B cell (primary cell): ENCODE measurements around the gene INTS12. TPM values are rescaled to one million over a fixed set of nuclear protein-coding genes. Genes with fewer than 3 reads are reported as not detected.

Source experiments
- ATAC-seq: fragments of 200-7000 bp; cut with Tn5 transposase; one replicate; pipeline ENCODE4 v1.10.0; 2021; ENCODE audit warnings: low read depth, mild to moderate bottlenecking, moderate number of reproducible peaks, moderate library complexity
- CTCF ChIA-PET: fragments of 350-600 bp; sonication (Branson Sonifier 250); formaldehyde crosslinking; loops from one replicate; lab custom pipeline; 2021; ENCODE audit warnings: antibody characterized with exemption, inconsistent platforms; lab: Charles Lee
- POLR2A ChIA-PET: fragments of 350-600 bp; sonication (Branson Sonifier 250); formaldehyde crosslinking; loops from one replicate; lab custom pipeline; 2021; ENCODE audit warnings: antibody characterized with exemption; lab: Charles Lee
- DNase-seq: peaks from one replicate; pipeline ENCODE4 v3.0.0; 2013
- H2AFZ ChIP-seq: 2 replicates; pipeline ENCODE4 v1.6.1; 2012; ENCODE audit warnings: mild to moderate bottlenecking, low read depth, low read length; ENCODE audit not compliant: insufficient read depth, poor library complexity, severe bottlenecking
- H3K27ac ChIP-seq, 2 donors: 1 replicate in 1 of 2; 2 replicates in 1 of 2; pipeline ENCODE4 v1.5.1; 2012 to 2013; ENCODE audit warnings: low read length in 2 of 2, mild to moderate bottlenecking in 2 of 2, moderate library complexity in 1 of 2
- H3K27me3 ChIP-seq, 4 experiments: fragments of 200-600 bp in 1 of 4; sonication (generic) in 1 of 4; replicated peaks in 1 of 4; 1 replicate in 2 of 4; 2 replicates in 2 of 4; pipeline versions ENCODE4 v1.6.1 to v1.7.0; 2013 to 2016; ENCODE audit warnings: low read length in 3 of 4, mild to moderate bottlenecking in 2 of 4, mixed read lengths in 1 of 4, moderate library complexity in 1 of 4; ENCODE audit not compliant: insufficient read depth in 4 of 4, control insufficient read depth in 3 of 4; ENCODE audit errors: control extremely low read depth in 1 of 4
- H3K36me3 ChIP-seq, 2 experiments: replicated peaks in 1 of 2; 1 replicate in 1 of 2; 2 replicates in 1 of 2; pipeline versions ENCODE4 v1.6.1 to v1.7.1; 2013; ENCODE audit warnings: low read length in 1 of 2; ENCODE audit not compliant: insufficient read depth in 2 of 2, control insufficient read depth in 1 of 2; ENCODE audit errors: control extremely low read depth in 1 of 2, extremely low read depth in 1 of 2
- H3K4me1 ChIP-seq, 2 donors: fragments of 200-600 bp in 1 of 2; sonication (generic) in 1 of 2; 1 replicate in 1 of 2; 2 replicates in 1 of 2; pipeline versions ENCODE4 v1.5.1 to v1.6.1; 2013 to 2017; ENCODE audit warnings: low read length in 2 of 2; ENCODE audit not compliant: control insufficient read depth in 2 of 2, insufficient read depth in 2 of 2
- H3K4me2 ChIP-seq: replicated peaks from 2 replicates; pipeline ENCODE3; 2012; ENCODE audit warnings: mild to moderate bottlenecking, low read depth, low read length; ENCODE audit not compliant: poor library complexity, severe bottlenecking
- H3K4me3 ChIP-seq, 5 experiments: fragments of 200-600 bp in 1 of 5; sonication (generic) in 1 of 5; 1 replicate in 3 of 5; 2 replicates in 2 of 5; pipeline versions ENCODE4 v1.5.1 to v1.7.0; 2011 to 2016; ENCODE audit warnings: low read length in 4 of 5, mild to moderate bottlenecking in 4 of 5, low read depth in 2 of 5, control low read depth in 1 of 5, moderate library complexity in 1 of 5; ENCODE audit not compliant: insufficient read depth in 1 of 5; ENCODE audit errors: control extremely low read depth in 1 of 5, extremely low read depth in 1 of 5
- H3K79me2 ChIP-seq: fragments of 200-600 bp; sonication (generic); one replicate; pipeline ENCODE4 v1.6.0; 2016; ENCODE audit warnings: low read length; ENCODE audit not compliant: control insufficient read depth, insufficient read depth
- H3K9ac ChIP-seq: fragments of 200-600 bp; sonication (generic); 2 replicates; pipeline ENCODE4 v1.6.1; 2017; ENCODE audit warnings: mild to moderate bottlenecking, low read length, moderate library complexity
- H3K9me3 ChIP-seq, 3 donors: one replicate each; pipeline versions ENCODE4 v1.6.1 to v1.7.1; 2013; ENCODE audit warnings: low read length in 2 of 3; ENCODE audit not compliant: control insufficient read depth in 2 of 3, insufficient read depth in 1 of 3; ENCODE audit errors: control extremely low read depth in 1 of 3
- H4K20me1 ChIP-seq: 2 replicates; pipeline ENCODE4 v1.6.0; 2012; ENCODE audit warnings: mild to moderate bottlenecking, low read length; ENCODE audit not compliant: insufficient read depth, control insufficient read depth, poor library complexity, severe bottlenecking
- H3K27ac Mint-ChIP-seq: one replicate; pipeline ENCODE4 v1.8.0; 2021; ENCODE audit warnings: mixed read lengths
- H3K27me3 Mint-ChIP-seq: one replicate; pipeline ENCODE4 v1.8.0; 2021; ENCODE audit warnings: mixed read lengths
- H3K4me1 Mint-ChIP-seq: one replicate; pipeline ENCODE4 v1.8.0; 2021; ENCODE audit warnings: mixed read lengths
- H3K4me3 Mint-ChIP-seq: one replicate; pipeline ENCODE4 v1.8.0; 2021; ENCODE audit warnings: mixed read lengths
- H3K9me3 Mint-ChIP-seq: one replicate; pipeline ENCODE4 v1.8.0; 2022; ENCODE audit warnings: mixed read lengths; ENCODE audit not compliant: insufficient read depth
- CTCF ChIP-seq: fragments of 200-600 bp; IDR thresholded peaks from one replicate; pipeline ENCODE4 v1.8.0; 2022; ENCODE audit warnings: antibody characterized with exemption, mild to moderate bottlenecking
- EZH2 ChIP-seq: IDR thresholded peaks from 2 replicates; pipeline ENCODE4 v1.6.1; 2012; ENCODE audit warnings: borderline replicate concordance, low read depth, mild to moderate bottlenecking, moderate library complexity, low read length; ENCODE audit not compliant: insufficient read depth, poor library complexity, severe bottlenecking
- WGBS: methylation state at CpG from one replicate; pipeline ENCODE4 v1.1.5; 2013; ENCODE audit warnings: missing lambda C conversion rate; ENCODE audit not compliant: insufficient coverage; 5-methylcytosine and 5-hydroxymethylcytosine counted together
- intact Hi-C: fragments of 100-400 bp; cut with micrococcal nuclease; formaldehyde crosslinking; loops from one replicate; pipeline ENCODE4 v1.10.0; 2022
- polyA plus RNA-seq: library from polyadenylated mRNA; depleted of rRNA; stranded (reverse); fragments of >200 nt; gene quantifications from 2 replicates; pipeline ENCODE4 v1.2.3, GENCODE V29; 2012
- total RNA-seq, 2 donors: library from RNA; stranded (reverse); fragments of 120-200 nt in 1 of 2; gene quantifications; 1 replicate in 1 of 2; 2 replicates in 1 of 2; pipeline versions ENCODE4 v1.2.3 to v1.2.4, GENCODE V29; 2013 to 2022

Gene INTS12
- total and polyA plus RNA-seq, 2 donors (not counting 1 experiment from before 2014, with no cell fraction given) = 19.1 to 21.6 TPM

- Mint-ChIP-seq H3K27me3 (peaks cover 12% of the 10 kb centered on the region), H3K27ac (no peak overlapping the region), H3K9me3 (no peaks in the 10 kb centered on the region), H3K4me3 (no peak overlapping the region), H3K4me1 (no peaks in the 10 kb centered on the region)
- Histone ChIP-seq H2AFZ (no peak overlapping the region), H3K79me2 (no peaks in the 10 kb centered on the region), H3K27ac (no peak overlapping the region), H3K4me3 (no peak overlapping the region), H3K4me2 (no peak overlapping the region), H3K9me3 (no peaks in the 10 kb centered on the region), H4K20me1 (no peaks in the 10 kb centered on the region), H3K36me3 (no peaks in the 10 kb centered on the region), H3K4me1 (no peaks in the 10 kb centered on the region), H3K9ac (no peak overlapping the region), H3K27me3 (no peaks in the 10 kb centered on the region)
- intact Hi-C loops = no loop called here
- TF ChIP-seq EZH2 = no peak
- TF ChIP-seq CTCF = no peak
- DNase-seq (no peak), ATAC-seq (no peak)
- POLR2A ChIA-PET = no interaction called here
- WGBS = 100% methylated on average over 1 of the region's 1 CpG
- CTCF ChIA-PET = no interaction called here
Measured at GRCh38 chr4:105674011-105674410, 34.5 kb downstream of the INTS12 start.

- no peak for ATAC-seq
- no peak overlapping the region for H3K4me2 ChIP-seq
- Mint-ChIP-seq H3K4me1 (no peaks in the 10 kb centered on the region), H3K27me3 (peaks cover 19% of the 10 kb centered on the region), H3K9me3 (no peaks in the 10 kb centered on the region), H3K4me3 (no peak overlapping the region), H3K27ac (no peak overlapping the region)
- no peak for DNase-seq
- H3K27me3 ChIP-seq = peaks cover 0 to 2% (median 0%) of the 10 kb centered on the region in 4 experiments
- H3K36me3 ChIP-seq = no peaks in the 10 kb centered on the region
- WGBS = no CpG with 5 or more reads among the region's 2 CpGs
- ChIA-PET POLR2A (no interaction called here), CTCF (no interaction called here)
- H3K4me3 ChIP-seq = no peak overlapping the region
- intact Hi-C loops = no loop called here
- H3K9ac ChIP-seq = no peak overlapping the region
- no peaks in the 10 kb centered on the region for H3K9me3 ChIP-seq
- H3K27ac ChIP-seq = no peak overlapping the region
- H3K79me2 ChIP-seq = no peaks in the 10 kb centered on the region
- TF ChIP-seq EZH2 = no peak
- TF ChIP-seq CTCF = no peak
- H4K20me1 ChIP-seq = no peaks in the 10 kb centered on the region
- no peak overlapping the region for H2AFZ ChIP-seq
- no peaks in the 10 kb centered on the region for H3K4me1 ChIP-seq
Measured at GRCh38 chr4:105671301-105671700, 37.2 kb downstream of the INTS12 start.
